UCSD-AML1 (cell line): ENCODE measurements around the gene ARHGAP45.

ENCODE experiments used
- DNase-seq: peaks from one replicate; lab custom pipeline; 2025; ENCODE audit not compliant: unreplicated experiment; lab: John Stamatoyannopoulos, UW

Gene ARHGAP45

DNA sequence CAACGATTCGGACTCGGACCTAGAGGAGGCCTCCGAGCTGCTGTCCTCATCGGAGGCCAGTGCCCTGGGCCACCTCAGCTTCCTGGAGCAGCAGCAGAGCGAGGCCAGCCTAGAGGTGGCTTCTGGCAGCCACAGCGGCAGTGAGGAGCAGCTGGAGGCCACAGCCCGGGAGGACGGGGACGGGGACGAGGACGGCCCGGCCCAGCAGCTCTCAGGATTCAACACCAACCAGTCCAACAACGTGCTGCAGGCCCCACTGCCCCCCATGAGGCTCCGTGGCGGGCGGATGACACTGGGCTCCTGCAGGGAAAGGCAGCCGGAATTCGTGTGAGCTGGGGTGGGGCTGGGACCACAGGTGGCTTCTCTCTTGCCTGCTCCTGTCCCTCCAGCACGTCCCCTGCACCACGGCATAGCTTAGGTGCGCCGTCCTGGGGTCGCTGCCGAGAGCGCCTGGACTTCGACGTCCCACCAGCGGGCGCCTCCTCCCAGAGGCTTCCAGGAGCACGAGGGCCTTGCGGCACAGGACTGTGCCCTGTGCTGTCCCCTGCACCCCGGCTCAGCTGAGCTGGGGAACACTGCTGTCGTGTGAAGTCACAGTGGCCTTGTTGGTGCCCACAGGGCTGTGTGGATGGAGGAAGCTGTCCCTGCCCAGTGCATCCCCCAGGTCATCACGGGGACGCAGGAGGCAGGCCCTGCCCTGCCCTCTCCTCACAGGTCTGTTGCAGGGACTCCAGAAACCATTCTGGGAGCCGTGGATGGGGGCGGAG, 18.9 kb downstream of the ARHGAP45 start:
- no peak for DNase-seq

DNA sequence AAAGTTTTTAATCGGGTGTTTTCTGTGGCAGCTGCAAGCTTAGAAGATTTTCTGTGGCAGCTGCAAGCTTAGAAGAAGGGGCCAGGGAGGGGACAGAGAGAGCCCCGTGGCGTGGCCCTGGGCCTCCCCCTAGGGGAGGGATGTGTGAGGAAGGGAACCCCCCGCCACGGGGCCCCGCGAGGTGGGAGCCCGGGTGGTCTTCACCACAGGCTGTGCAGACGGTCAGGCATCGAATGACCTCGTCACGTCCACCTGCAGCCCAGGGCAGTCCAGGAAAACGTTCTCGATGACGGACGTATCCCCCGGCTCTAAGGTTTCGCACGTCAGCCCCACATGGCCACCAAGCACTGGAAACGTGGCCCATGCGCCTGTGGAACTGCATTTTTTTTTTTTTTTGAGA, 19.6 kb downstream of the ARHGAP45 start:
- no peak for DNase-seq

DNA sequence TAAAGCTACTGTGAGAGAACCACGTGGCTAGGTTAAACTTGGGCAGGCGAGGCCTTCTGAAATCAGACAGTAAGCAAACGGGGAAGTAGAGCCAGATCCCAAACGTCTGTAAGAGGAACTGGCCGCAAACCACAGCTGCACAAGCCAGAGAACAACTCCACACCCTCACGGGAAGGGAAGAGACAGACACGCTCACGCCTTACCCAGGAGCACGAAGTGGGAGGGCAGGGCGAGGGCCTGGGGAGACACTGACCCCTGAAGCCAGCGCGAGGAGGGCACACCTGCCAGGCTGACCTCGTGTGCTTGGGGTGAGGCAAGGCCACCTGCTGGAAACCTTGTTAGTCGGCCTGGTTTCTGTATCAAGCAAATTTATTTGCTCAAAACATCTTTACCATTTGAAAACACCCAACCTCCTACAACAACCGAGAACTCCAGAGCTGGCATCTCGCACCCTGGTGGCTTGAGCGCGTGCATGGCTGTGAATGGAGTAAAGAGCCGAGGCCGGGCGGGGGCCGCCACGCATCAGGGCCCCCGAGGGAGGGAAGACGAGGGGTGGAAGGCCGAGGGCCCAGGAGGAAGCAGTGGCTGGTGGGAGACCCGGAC, 20.9 kb downstream of the ARHGAP45 start:
- peak; percentile 82 for DNase-seq

DNA sequence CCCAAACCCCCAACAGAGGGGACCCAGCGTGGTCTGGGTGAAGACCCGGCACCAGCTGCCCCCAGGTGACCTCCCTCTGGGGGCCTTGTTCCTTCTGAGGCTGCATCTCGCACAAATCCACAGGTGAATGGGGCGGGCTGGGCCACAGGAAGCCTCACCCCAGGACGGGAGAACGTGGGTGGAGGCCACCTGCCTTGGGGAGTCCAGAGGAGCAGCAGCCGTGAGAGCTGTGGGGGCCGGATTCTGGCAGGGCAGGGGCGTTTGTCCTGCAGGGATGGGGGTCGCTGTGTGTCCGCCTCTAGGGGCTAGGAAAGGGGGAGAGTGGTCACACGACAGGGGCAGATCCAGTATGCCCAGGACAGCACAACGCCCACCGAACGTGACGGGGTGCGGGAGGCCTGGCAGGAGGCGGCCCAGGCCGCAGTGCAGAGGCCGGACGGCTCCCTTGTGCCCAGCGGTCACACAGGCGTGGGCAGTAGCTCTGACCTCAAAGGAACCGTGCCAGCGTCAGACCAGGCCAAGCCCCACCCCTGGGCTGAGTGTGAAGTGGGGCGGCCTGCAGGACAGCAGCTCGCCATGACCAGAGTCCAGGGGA, 21.5 kb downstream of the ARHGAP45 start:
- no peak for DNase-seq

DNA sequence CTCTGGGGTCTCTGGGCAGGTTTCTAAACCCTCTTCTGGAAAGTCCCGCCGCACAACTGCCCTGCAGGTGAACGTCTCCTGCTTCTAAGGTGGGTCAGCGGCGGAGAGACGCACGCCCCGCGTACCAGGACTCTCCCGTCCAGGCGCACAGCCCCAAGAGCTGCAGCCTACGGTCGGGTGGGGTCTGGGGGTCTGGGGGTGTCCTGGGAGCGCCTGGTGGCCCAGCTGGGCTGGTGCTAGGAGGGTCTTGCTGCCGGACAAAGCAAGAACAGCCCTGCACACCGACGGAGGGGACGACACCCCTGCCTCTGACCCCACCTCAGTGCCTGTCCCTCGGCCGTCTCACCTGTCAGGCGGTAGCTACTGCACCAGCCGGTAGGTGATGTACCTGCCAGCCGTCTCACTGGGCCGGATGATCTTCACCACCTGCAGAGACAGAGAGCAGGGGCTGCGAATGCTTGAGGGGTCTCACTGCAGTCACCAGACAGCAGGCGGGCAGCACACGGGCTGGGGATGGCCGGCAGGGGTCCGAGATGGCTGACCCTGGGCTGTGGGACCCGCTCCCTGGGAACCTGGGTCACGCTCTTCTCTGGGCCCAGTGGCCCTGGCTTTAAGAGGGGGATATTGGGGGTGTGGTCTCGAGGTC, 22.3 kb downstream of the ARHGAP45 start:
- DNase-seq, result no peak

DNA sequence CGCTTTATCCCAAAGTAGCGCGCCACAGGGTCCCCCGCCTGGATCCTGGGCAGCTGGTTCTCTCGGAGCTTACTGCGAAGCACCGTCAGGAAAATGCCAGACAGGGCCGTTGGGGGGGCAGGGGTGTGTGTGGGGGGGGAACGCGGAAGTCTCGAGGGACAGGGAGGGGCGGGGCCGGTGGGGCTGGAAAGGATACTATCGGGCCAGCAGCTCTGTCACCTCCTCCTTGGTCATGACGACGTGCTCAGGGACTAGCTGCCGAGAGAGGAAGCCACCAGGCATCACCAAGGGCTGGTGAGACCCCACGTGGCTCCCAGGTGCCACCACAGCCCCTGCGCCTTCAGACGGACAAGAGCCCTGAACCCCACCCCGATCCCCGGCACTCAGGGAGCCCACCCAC, 22.9 kb downstream of the ARHGAP45 start:
- no peak for DNase-seq

DNA sequence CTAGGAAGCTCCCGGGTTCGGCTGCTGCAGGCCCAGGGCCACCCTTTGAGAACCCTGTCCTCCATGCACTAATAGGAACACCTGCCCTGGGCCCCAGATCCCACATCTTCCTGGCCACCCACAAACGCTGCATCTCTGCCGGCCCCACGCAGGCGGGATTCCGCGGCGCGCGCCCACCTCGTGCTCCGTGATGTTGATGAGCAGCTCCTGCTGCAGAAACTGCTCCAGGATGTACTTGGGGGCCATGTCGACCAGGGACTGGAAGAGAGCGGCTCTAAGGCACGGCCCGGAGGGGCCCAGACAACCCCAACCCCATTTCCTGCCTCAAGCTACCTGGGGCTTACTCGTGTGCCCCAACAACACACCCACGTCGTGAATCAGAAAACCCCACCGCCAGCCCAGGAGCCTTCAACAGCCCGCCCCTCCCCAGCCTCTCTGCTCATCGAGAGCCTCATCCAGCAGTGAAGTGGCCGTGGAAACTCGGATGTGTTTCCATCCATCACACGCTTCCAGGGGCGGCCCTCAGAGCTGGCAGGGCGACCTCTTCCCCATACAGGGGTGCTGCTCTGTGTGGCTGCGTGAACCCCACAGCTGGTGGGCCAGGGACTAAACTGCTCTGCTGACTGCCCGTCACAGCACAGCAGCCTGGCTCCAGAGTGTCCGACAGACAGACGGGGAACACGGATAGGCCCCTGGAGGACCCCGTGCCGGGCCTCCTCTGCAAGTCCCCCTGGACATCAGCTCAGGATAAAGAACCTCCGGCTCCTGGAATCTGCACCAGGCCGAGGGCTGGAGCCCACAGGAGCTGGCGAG, 24.0 kb downstream of the ARHGAP45 start:
- DNase-seq, result no peak

DNA sequence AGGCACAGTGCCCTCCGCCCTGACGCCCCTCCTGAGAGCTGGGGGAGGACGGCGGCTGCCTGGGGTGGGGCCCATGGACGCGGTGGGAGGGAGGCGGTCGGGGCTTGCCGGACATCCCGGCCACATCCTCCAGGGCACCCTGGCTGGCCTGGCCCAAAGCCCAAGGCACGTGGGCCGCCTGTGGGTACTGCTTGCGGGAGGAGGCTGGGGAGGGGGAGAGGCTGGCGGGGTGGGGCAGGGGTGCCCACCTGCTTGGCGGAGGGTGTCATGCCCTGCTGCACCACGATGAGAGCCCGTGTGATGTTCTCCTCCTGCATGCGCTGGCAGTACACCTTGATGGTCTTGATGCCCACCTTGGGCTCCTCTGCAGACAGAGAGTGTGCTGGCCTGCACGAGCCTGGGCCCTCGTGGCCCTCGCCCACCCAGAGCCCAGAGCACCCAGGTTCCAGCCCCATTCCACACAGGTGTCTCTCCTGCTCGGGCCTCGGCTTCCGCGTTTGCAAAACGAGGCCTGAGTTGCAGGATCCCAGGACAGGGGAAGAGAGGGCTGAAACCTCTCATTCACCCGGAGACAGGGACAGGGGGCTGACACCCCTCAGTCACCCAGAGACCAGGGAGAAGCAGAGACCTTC, 24.7 kb downstream of the ARHGAP45 start:
- DNase-seq, result no peak

DNA sequence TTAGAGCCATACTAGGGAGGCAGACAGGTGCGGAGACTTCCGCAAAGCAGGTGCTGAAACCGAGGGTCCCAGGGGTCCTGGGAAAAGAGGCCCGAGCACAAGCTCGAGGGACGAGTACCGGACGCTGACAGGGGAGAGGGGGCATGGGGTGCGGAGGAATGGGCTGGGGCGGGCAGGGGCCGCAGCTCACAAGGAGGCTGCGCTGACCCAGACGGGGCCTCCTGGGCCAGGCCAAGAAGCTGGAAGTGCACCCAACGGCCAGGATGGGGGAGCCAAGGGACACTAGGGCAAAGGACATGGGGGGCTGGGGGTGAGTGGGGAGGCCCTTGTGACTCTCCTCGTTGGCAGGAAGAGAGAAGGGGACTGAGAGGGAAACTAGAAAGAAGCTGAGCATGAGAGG, 26.4 kb downstream of the ARHGAP45 start:
- no peak for DNase-seq

DNA sequence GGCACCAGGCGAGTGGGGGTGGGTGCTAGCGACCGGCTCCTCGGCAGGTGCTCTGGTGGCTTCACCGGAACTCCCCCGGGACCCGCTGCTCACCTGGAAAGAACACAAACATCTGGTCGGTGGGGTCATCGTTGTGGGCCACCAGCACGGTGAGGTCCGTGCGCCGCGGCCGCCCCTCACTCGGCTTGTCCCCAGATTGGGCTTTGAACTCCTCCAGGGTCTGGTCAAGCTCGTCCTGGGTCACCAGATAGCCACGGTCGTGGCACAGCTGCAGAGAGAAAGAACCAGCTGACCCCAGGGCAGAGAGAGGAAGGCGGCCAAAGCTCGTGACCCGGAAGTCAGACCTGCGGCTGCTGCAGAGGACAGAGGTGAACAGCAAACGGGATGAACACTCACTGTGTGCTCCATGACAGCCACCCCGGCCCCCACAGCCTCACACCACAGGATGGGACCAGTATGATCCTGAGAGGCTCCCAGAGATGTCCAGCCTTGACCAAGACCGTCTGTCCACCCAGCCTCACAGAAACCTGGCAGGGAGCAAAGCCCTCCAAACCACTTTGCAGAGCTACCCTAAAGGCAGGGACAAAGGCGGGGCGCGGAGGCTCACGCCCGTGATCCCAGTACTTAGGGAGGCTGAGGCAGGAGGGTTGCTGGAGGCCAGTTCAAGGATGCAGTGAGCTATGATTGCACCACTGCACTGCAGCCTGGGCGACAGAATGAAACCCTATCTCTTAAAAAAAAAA, 27.0 kb downstream of the ARHGAP45 start:
- DNase-seq, result no peak

DNA sequence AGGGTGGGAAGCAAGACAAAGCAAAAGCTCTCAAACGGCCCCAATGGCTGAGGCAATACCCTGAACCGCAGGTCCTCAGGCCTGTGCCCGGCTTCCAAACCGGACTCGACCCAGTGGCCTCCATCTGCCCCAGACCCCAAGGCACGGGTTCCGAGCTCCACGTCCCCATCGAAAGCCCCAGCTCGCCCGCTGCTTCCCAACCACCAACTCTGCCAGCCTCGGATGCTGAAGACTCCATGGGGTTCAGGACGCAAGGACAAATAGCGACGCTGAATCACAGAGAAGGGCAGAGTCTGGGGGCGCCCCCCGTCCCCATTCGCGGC, 27.6 kb downstream of the ARHGAP45 start:
- DNase-seq, result no peak

DNA sequence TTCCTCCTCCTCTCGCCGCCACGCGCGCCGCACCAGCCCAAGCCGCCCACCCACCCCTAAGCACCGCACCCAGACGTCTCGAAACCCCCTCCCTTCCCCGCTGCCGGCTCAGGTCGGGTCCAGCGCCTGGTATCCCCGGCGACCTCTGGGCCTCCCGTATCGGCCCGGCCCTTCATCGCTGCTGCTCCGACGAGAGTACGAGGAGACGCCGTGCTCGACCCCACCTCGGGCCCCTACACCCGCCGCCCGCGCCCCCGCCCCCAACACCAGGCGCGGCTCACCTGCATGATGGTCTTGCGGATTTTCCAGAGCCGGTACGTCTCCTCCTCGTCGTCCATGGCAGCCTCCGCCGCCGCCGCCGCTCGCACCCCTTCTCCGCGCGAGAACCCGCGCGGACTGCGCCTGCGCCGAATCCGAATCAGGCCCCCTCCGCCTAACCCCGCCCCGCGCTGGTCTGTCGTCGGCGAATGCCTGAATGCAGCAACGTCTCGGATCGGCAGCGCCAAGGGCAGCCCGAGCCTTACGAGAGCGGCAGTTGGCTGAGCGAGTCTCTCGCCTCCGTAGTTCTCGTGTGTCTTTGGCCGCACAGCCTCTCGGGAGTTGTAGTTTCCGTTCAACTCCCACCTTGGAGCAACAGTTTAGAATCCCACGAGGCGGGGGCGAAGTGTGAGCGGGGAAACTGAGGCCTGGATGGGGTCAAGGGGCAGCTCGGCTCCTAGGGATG, 28.2 kb downstream of the ARHGAP45 start, which contains the start of gene POLR2E:
TSS of gene POLR2E (minus strand) at position 398 of the 724 bp plus-strand sequence. CDS start at position 338, 60 bp downstream.
- peak; percentile 97 for DNase-seq

DNA sequence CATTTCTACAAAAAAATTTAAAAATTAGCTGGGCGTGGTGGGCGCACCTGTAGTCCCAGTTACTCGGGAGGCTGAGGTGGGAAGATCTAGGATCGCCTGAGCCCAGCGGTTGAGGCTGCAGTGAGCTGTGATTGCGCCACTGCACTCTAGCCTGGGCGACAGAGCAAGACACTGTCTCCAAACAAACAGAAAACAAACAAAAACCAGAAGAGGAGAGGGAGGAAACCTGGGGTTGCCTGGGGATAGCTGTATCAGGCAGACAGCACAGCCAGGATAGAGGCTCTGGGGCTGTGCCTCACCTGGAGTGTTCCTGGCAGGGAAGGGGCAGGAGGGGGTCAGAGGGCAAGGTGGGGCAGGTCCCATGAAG, 30.8 kb downstream of the ARHGAP45 start:
- DNase-seq, result no peak

DNA sequence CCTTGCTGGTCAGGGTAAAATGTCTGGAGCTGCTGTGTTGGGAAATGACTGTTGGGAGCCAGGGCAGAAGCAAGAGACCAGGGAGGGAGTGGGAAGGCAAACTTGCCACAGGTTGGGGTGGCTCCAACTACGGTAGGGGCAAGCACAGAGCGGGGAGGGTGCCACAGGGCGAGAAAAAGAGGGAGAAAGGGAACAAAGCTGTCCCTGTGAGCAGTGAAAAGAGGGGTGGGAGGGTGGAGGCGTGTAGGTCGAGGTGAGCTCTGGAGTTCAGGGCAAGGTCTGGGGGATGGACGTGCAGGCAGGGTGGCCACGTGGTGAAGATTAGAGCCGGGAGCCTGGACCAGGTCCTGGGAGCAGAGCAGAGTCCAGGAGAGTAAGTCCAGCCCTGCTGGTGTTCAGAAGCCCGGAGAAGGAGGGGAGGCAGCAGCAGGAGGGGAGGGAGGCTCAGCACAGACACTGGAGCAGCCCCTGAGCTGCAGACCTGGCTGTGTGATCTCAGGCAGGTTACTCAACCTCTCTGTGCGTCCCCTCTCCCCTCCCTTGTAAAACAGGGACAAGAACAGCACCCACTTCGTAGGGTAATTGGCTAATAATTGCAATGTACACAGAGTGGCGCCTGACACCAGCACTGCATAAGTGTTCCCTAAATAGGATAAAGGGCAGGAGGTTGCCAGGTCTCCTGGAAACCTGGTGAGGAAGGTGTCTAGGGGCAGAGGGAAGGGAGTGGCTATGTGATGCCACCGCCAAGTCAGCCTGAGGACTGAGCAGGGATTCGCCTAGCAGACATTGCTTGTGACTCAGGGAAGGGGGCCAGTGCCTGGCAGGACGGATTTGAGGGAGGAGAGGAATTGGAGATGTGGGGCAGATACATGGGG, 31.4 kb downstream of the ARHGAP45 start:
- DNase-seq, result no peak

DNA sequence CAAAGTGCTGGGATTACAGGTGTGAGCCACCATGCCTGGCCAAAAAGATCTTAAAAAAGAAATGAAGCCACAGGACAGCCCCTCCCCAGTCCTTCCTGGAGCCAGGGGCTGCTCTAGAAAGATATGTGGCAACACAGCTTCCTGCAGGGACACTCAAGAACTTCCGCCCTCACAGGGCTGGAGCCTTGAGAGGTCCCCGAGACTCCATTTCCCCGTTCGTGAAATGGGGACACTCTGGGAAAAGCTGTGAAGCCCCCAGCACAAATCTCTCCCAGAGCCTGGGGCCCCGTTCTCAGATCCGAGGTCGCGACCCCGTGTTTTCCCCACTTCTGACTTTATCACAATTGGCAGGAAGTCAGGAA, 34.4 kb downstream of the ARHGAP45 start:
- DNase-seq, result peak; percentile 81

DNA sequence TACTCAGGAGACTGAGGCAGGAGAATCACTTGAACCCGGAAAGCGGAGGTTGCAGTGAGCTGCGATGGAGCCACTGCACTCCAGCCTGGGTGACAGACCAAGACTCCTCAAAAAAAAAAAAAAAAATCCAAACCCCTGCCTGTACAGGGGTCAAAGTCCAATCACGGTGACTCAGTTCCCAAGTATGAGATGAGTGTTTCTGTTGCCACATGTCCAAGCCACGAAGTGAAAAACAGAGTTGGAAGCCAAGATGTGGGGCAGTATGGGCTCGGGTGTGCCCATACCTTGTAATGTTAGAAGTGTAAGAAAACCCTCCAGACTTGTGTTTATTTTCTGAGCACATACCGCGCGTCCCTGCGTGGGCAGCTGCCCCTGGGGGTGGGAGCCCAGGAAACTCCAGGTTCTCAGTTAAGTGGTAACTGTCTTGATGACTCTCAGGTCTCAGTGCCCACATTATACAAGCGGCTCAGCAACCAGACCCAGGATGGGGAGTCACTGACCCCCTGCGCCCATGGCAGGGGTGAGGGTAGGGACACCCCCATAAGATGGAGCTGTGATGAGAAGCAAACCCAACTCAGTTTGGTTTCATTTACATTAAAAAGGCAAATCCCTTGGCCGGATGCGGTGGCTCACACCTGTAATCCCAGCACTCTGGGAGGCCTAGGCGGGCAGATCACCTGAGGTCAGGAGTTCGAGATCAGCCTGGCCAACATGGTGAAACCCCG, 35.6 kb downstream of the ARHGAP45 start:
- DNase-seq, result no peak

DNA sequence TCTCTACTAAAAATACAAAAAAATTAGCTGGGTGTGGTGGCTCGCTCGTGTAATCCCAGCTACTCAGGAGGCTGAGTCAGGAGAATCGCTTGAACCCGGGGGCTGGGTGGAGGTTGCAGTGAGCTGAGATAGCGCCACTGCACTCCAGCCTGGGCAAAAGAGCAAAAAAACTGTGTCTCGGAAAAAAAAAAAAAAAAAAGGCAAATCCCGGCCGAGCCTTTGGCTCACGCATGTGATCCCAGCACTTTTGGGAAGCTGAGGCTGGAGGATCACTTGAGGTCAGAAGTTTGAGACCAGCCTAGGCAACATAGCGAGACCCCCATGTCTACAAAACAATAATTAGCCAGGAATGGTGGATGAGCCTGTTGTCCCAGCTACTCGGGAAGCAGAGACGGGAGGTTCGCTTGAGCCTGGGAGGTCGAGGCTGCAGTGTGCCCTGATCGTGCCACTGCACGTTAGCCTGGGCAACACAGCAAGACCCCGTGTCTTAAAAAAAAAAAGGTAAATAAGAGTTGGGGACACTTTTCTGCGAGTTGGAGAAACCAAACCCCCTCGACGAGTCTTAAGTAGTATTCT, 36.3 kb downstream of the ARHGAP45 start:
- no peak for DNase-seq
